ENCODE measurements around the gene FUT3. TPM values are rescaled to one million over a fixed set of nuclear protein-coding genes. Genes with fewer than 3 reads are reported as not detected.

The FUT3 gene
- total RNA-seq, 1 experiment from 2014 or later, result 23.9 TPM

- Histone ChIP-seq H3K36me3 (no peaks in the 10 kb centered on the region), H3K27me3 (no peaks in the 10 kb centered on the region), H3K4me3 (no peak overlapping the region), H3K4me1 (peaks cover 25% of the 10 kb centered on the region), H3K9me3 (replicated peaks) (no peaks in the 10 kb centered on the region), H3K27ac (no peak overlapping the region)
- DNase-seq, result no peak
Observed at GRCh38 chr19:5827891-5828660, 23.2 kb downstream of the FUT3 start.

GRCh38 chr19:5827342-5827890 is 23.8 kb downstream of the FUT3 start:
- peaks cover 25% of the 10 kb centered on the region for H3K4me1 ChIP-seq
- H3K4me3 ChIP-seq, result no peak overlapping the region
- no peaks in the 10 kb centered on the region for H3K9me3 ChIP-seq (replicated peaks)
- DNase-seq, result no peak
- H3K36me3 ChIP-seq, result no peaks in the 10 kb centered on the region
- H3K27me3 ChIP-seq, result no peaks in the 10 kb centered on the region
- H3K27ac ChIP-seq, result no peak overlapping the region

- H3K9me3 ChIP-seq (replicated peaks), result no peaks in the 10 kb centered on the region
- no peaks in the 10 kb centered on the region for H3K27me3 ChIP-seq
- H3K36me3 ChIP-seq, result no peaks in the 10 kb centered on the region
- H3K4me1 ChIP-seq, result peaks cover 25% of the 10 kb centered on the region
- H3K27ac ChIP-seq, result peak overlapping the region; percentile 59
- peak; percentile 93 for DNase-seq
- no peak overlapping the region for H3K4me3 ChIP-seq
Observed at GRCh38 chr19:5826531-5827341, 24.5 kb downstream of the FUT3 start.

- H3K4me3 ChIP-seq, result no peak overlapping the region
- no peaks in the 10 kb centered on the region for H3K36me3 ChIP-seq
- no peaks in the 10 kb centered on the region for H3K9me3 ChIP-seq (replicated peaks)
- no peaks in the 10 kb centered on the region for H3K27me3 ChIP-seq
- H3K27ac ChIP-seq, result no peak overlapping the region; the same call in 1 of the 2 replicates
- no peak for DNase-seq
- peaks cover 25% of the 10 kb centered on the region for H3K4me1 ChIP-seq
Observed at GRCh38 chr19:5825178-5825577, 26.1 kb downstream of the FUT3 start.

- H3K9me3 ChIP-seq (replicated peaks), result no peaks in the 10 kb centered on the region
- no peak overlapping the region for H3K27ac ChIP-seq
- peaks cover 25% of the 10 kb centered on the region for H3K4me1 ChIP-seq
- H3K4me3 ChIP-seq, result no peak overlapping the region
- no peaks in the 10 kb centered on the region for H3K36me3 ChIP-seq
- DNase-seq, result peak in 1 of 2 experiments; percentile 49
- H3K27me3 ChIP-seq, result no peaks in the 10 kb centered on the region
Observed at GRCh38 chr19:5824751-5825150, 26.5 kb downstream of the FUT3 start.

- peaks cover 22% of the 10 kb centered on the region for H3K4me1 ChIP-seq
- no peak for DNase-seq
- H3K9me3 ChIP-seq (replicated peaks), result no peaks in the 10 kb centered on the region
Observed at GRCh38 chr19:5823579-5824281, 27.5 kb downstream of the FUT3 start.

GRCh38 chr19:5822181-5822844 is 28.9 kb downstream of the FUT3 start:
- DNase-seq, result no peak
- Histone ChIP-seq H3K4me3 (no peak overlapping the region), H3K36me3 (no peaks in the 10 kb centered on the region), H3K27me3 (no peaks in the 10 kb centered on the region), H3K9me3 (replicated peaks) (no peaks in the 10 kb centered on the region), H3K27ac (no peak overlapping the region), H3K4me1 (peaks cover 22% of the 10 kb centered on the region)

More at GRCh38 chr19:5823579-5824281, 27.5 kb downstream of the FUT3 start:
- H3K27ac ChIP-seq, result no peak overlapping the region
- no peak overlapping the region for H3K4me3 ChIP-seq
- no peaks in the 10 kb centered on the region for H3K36me3 ChIP-seq
- H3K27me3 ChIP-seq, result no peaks in the 10 kb centered on the region

- Histone ChIP-seq H3K4me1 (peaks cover 16% of the 10 kb centered on the region), H3K9me3 (replicated peaks) (no peaks in the 10 kb centered on the region), H3K27ac (no peak overlapping the region), H3K4me3 (no peak overlapping the region), H3K36me3 (no peaks in the 10 kb centered on the region), H3K27me3 (no peaks in the 10 kb centered on the region)
- DNase-seq, result no peak
Observed at GRCh38 chr19:5821521-5822180, 29.6 kb downstream of the FUT3 start.

GRCh38 chr19:5820785-5821184 is 30.5 kb downstream of the FUT3 start:
- Histone ChIP-seq H3K9me3 (replicated peaks) (no peaks in the 10 kb centered on the region), H3K27me3 (no peaks in the 10 kb centered on the region), H3K4me1 (peaks cover 8% of the 10 kb centered on the region), H3K27ac (no peak overlapping the region), H3K4me3 (no peak overlapping the region), H3K36me3 (no peaks in the 10 kb centered on the region)
- no peak for DNase-seq

GRCh38 chr19:5818594-5818993 is 32.7 kb downstream of the FUT3 start:
- H3K27ac ChIP-seq, result no peak overlapping the region
- H3K9me3 ChIP-seq (replicated peaks), result no peaks in the 10 kb centered on the region
- H3K4me1 ChIP-seq, result no peaks in the 10 kb centered on the region
- no peaks in the 10 kb centered on the region for H3K36me3 ChIP-seq
- no peaks in the 10 kb centered on the region for H3K27me3 ChIP-seq
- H3K4me3 ChIP-seq, result no peak overlapping the region
- DNase-seq, result no peak

GRCh38 chr19:5817218-5817617 is 34.0 kb downstream of the FUT3 start:
- H3K4me1 ChIP-seq, result no peaks in the 10 kb centered on the region
- H3K4me3 ChIP-seq, result no peak overlapping the region
- H3K36me3 ChIP-seq, result no peaks in the 10 kb centered on the region
- H3K27ac ChIP-seq, result no peak overlapping the region
- H3K9me3 ChIP-seq (replicated peaks), result no peaks in the 10 kb centered on the region
- H3K27me3 ChIP-seq, result no peaks in the 10 kb centered on the region
- no peak for DNase-seq

- H3K9me3 ChIP-seq (replicated peaks), result no peaks in the 10 kb centered on the region
- no peak overlapping the region for H3K4me3 ChIP-seq
- H3K4me1 ChIP-seq, result no peaks in the 10 kb centered on the region
- no peak overlapping the region for H3K27ac ChIP-seq
- no peaks in the 10 kb centered on the region for H3K27me3 ChIP-seq
- H3K36me3 ChIP-seq, result no peaks in the 10 kb centered on the region
- no peak for DNase-seq
Observed at GRCh38 chr19:5814852-5815246, 36.4 kb downstream of the FUT3 start.

- DNase-seq, result no peak
- no peak overlapping the region for H3K27ac ChIP-seq
- H3K4me3 ChIP-seq, result no peak overlapping the region
- no peaks in the 10 kb centered on the region for H3K9me3 ChIP-seq (replicated peaks)
- H3K27me3 ChIP-seq, result no peaks in the 10 kb centered on the region
- no peaks in the 10 kb centered on the region for H3K36me3 ChIP-seq
- no peaks in the 10 kb centered on the region for H3K4me1 ChIP-seq
Observed at GRCh38 chr19:5814123-5814851, 37.0 kb downstream of the FUT3 start.

Measured in SJCRH30 (cell line).